NOMO-1 (cell line): ENCODE results near the gene OR9Q1.
"Not testable (repeated sequence)": the region's sequence is repeated elsewhere in the genome, so short reads cannot be mapped to it uniquely, and the experiment has no call there.

ENCODE experiments used
- DNase-seq, 2 experiments: peaks; one replicate each; lab custom pipeline; 2025; ENCODE audit not compliant: unreplicated experiment in 2 of 2; lab: John Stamatoyannopoulos, UW

The OR9Q1 gene

GRCh38 chr11:58125469-58125868 lies 101.8 kb downstream of the OR9Q1 start, which contains the start of gene OR9I1:
TSS of gene OR9I1 (minus strand) at chr11:58125530. CDS start at chr11:58119444, 6,086 bp downstream.
- DNase-seq = no peak

GRCh38 chr11:58127350-58127749 lies 103.7 kb downstream of the OR9Q1 start:
- no peak for DNase-seq

- no peak for DNase-seq
These were observed 109.8 kb downstream of the OR9Q1 start for GRCh38 chr11:58133309-58134076.

DNA sequence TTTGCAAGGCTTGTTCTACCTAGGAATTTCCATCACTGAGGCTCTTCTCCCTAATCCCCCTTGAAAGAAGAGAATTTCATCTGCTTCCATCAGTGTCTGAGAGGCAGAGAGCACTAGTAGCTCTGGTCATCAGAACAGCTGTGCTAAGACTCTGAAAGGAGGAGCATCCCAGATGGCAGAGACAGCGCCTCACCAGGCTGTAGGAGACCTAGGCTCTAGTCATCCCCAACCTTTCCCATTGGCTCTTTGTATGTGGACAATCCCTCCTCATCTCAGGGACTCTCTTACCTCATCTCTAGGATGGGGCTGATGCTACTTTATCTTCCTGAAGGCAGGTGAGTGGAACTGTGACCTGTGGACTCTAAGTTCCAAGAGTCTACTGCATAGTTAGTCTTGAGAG lies 110.5 kb downstream of the OR9Q1 start:
- no peak for DNase-seq

- DNase-seq = no peak
These were observed 111.5 kb downstream of the OR9Q1 start for GRCh38 chr11:58135171-58135570.

DNA sequence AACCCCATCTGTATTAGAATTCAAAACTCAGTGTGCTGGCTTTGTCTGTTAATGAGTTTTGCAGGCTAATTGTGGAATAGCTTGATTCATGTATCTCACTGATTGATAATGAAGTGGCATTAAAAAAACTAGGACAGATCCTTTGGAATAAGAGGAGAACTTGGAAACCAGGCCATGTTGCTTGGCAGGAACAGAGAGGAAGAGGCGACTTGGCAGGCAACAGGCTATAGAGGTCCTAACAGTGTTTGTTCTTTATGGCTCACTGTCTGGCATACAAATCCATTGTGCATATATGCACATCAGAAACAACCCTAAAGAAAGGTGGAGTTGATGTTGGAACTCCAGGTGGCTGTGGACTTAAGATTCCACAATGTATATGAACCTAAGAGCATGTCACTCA lies 119.1 kb downstream of the OR9Q1 start:
- no peak for DNase-seq

DNA sequence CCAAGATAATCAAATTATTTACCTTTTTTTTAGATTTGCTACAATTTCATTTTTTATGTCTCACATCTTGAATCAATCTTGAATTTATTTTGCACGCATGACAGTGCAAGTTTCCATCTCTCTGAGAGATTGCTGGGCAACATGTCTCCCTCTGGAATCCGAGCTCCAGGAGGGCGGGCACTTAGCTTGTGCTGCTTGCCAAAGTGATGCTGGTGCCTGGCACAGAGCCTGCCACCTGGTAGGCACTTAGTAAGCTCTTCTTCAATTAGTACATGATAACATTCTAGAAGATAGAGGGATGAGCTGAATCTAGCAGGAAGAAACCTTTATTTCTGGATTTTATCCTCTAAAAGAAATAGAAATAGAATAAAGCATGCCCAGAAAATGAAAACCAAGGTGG lies 129.1 kb downstream of the OR9Q1 start:
- DNase-seq = no peak

GRCh38 chr11:58164389-58164788 lies 140.7 kb downstream of the OR9Q1 start:
- DNase-seq = no peak

DNA sequence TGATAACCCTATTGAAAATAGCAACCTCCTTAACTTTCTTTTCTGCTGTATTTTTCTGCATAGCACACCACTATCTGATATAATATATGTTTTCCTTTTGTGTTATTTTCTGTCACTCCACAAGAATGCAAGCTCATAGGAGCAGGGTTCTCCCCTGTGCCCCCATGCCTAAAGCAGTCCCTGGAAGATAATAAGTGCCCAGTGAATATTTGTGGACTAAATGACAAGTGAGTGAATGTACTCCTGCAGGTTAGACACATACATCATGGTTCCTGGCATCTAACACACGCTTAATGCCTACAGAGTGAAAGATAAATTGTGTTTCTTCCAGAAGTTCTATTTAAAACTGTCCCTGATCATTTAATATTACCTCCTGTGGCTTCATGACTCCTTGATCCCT lies 141.3 kb downstream of the OR9Q1 start:
- DNase-seq = no peak

DNA sequence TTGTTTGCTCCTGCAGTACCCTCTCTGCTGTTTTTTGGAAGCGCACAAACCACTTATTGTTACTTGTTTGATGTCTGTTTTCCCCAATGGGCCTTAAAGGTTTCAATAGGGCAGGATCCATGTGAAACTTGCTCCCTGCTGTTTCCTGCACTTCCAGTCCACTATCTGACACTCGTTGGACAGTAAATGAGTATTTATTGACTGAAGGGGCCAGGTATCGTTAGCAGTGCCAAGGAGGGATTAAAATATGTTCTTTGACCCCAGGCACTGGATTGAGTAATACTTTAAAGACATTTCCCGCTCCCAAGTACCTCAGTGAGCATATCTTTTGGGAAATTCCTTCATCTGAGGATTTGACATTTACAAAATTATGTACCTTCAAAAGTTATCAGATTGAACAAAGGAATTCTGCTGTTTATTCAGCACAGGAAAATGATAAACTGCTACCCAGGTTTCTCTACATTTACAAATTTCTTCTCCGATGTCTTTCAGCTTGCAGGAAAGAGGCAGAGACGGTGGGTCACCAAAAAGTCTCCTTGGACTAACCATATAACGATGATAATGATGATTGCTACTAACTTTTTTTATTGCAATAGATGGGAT lies 141.9 kb downstream of the OR9Q1 start:
- no peak for DNase-seq

- no peak for DNase-seq
These were observed 153.9 kb downstream of the OR9Q1 start for GRCh38 chr11:58177409-58178054.

DNA sequence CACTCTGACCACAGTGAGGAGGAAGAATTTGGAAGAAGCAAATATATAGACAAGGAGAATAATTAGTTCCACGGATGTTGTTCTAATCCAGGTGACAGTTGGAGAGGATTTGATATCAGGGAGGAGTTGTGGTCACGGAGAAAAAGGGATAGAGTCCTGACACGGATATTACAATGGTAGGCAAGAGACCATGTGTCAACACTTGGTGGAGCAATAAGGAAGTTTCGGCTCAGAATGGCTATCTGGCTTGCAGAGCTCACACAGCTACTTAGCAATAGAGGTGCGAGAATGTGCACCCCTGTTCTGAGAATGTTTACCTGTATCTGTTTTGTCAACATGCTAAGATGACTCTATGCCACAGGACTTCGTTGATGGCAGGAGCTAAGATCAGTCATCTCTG lies 154.8 kb downstream of the OR9Q1 start:
- no peak for DNase-seq

- no peak for DNase-seq
These were observed 156.0 kb downstream of the OR9Q1 start for GRCh38 chr11:58179648-58180047.

GRCh38 chr11:58186938-58187337 lies 163.3 kb downstream of the OR9Q1 start:
- DNase-seq = no peak

- no peak for DNase-seq
These were observed 165.1 kb downstream of the OR9Q1 start, which contains the start of gene OR9Q2 for GRCh38 chr11:58188770-58189169. TSS of gene OR9Q2 (plus strand) at chr11:58189070. CDS start at chr11:58190491, 1,421 bp downstream.

DNA sequence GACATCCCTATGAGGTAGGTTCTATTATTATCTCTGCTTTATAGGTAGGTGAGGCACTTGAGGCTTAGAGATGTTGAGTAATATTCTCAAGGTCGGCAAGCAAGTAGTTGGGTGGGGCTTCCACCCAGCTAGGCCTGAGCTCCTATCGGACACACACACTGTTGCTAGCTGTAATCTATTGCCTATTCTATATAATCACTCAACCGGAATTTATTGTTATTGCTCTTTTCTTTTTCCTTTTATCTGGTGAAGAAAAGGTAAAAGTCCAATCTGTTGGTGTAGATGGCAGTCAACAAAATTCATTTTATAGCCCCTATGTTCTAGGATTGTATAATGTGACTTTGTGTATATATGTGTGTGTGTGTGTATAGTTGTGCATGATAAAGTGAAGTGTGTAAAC lies 168.5 kb downstream of the OR9Q1 start:
- DNase-seq = no peak

DNA sequence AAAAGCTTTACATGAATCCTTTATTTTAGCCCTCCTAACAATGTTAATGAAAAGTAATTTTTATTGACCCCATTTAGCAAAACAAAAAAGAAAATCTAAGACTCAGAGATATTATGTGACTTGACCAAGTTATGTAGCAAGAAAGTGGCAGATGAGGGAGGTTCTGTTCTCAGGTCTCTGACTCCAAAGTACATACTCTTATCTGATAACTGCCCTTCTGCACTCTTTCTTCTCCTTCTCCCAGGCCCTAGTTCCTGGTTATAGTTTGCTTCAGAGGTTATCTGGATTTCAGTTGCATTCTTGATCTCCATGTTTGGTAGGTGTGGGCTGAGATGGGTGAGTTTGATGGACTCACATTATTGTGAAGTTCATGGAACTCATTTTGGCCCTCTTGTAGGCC lies 169.7 kb downstream of the OR9Q1 start:
- no peak for DNase-seq

GRCh38 chr11:58195939-58196338 lies 172.3 kb downstream of the OR9Q1 start:
- no peak for DNase-seq

- DNase-seq = no peak
These were observed 175.6 kb downstream of the OR9Q1 start for GRCh38 chr11:58199271-58199670.

GRCh38 chr11:58204042-58204441 lies 180.4 kb downstream of the OR9Q1 start, which contains the start of gene OR1S2:
TSS of gene OR1S2 (minus strand) at chr11:58204142. CDS start at chr11:58204142, 0 bp downstream.
- DNase-seq = no peak

DNA sequence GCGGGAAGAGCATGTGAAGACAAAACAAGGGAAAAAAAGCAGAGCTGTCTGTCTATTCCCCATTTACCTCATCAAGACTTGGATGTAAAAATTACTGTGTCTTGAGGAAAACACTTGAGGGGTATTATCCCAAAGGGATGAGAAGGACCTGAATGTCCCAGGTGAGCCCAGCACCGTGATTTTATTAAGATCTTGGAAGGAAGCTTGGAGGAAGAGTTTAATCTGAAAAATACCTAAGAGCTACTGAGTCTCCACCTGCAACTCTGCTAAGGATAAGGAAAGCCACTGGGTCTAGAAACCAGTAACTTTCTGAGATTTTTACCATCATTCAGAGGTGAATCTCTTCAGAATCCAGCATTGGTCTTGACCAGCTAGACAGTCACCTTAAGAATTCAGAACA lies 188.7 kb downstream of the OR9Q1 start, which contains the start of gene OR1S1:
OR1S1 (plus strand) TSS at position 301 of the 400 bp plus-strand sequence.
- DNase-seq = not testable (repeated sequence)

- DNase-seq = no peak
These were observed 192.8 kb downstream of the OR9Q1 start for GRCh38 chr11:58216476-58216875.
